ENCODE measurements around the gene DNM2.

DNA sequence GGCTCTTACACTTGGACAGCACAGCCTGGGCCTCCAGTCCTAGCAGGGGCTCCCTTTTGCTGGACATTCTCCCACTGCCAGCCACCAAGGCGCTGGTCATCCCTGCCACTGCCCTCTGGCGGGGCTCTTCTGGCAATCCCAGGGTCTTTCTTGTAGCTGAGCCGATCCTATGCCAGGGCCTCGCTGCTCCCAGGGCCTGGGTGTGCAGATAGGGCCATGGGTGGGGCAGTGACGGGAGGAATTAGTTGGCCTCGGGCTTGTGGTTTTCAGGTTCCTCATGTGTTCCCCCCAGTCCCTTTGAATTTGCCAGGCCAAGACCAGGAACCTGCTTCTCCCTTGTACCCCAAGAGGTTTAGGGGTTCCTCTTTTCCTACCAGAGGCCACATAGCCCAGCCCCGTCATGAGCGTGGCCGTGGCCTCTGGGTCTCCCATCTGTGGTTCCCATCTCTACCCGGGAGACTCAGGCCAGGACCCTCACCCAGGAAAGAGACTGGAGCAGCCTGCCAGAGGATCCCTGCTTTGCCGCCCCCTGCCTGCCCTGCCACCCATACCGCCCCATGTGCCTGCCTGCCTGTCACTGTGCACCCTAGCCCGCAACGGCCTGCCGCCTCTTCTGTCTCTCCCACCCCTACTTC, 91.9 kb downstream of the DNM2 start:
- TF ChIP-seq, protein P1, sequence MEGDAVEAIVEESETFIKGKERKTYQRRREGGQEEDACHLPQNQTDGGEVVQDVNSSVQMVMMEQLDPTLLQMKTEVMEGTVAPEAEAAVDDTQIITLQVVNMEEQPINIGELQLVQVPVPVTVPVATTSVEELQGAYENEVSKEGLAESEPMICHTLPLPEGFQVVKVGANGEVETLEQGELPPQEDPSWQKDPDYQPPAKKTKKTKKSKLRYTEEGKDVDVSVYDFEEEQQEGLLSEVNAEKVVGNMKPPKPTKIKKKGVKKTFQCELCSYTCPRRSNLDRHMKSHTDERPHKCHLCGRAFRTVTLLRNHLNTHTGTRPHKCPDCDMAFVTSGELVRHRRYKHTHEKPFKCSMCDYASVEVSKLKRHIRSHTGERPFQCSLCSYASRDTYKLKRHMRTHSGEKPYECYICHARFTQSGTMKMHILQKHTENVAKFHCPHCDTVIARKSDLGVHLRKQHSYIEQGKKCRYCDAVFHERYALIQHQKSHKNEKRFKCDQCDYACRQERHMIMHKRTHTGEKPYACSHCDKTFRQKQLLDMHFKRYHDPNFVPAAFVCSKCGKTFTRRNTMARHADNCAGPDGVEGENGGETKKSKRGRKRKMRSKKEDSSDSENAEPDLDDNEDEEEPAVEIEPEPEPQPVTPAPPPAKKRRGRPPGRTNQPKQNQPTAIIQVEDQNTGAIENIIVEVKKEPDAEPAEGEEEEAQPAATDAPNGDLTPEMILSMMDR (conservative IDR thresholded peaks at IDR 0.05) = no peak
- no peak for TF ChIP-seq ZFX (IDR thresholded peaks at IDR 0.05)
